Osteocyte (in vitro differentiated cells): ENCODE data around the gene SPPL2A. TPM values are rescaled to one million over a fixed set of nuclear protein-coding genes. Genes with fewer than 3 reads are reported as not detected.

Experiments
- DNase-seq: peaks from one replicate; pipeline ENCODE4 v3.0.0; 2021; ENCODE audit warnings: mixed read lengths; ENCODE audit not compliant: unreplicated experiment; ENCODE audit errors: extremely low spot score
- H3K27ac Mint-ChIP-seq: one replicate; pipeline ENCODE4 v1.8.0; 2021; ENCODE audit warnings: mild to moderate bottlenecking, mixed read lengths; ENCODE audit not compliant: unreplicated experiment
- H3K27me3 Mint-ChIP-seq: one replicate; pipeline ENCODE4 v1.8.0; 2021; ENCODE audit warnings: mixed read lengths; ENCODE audit not compliant: unreplicated experiment
- H3K36me3 Mint-ChIP-seq: one replicate; pipeline ENCODE4 v1.8.0; 2021; ENCODE audit warnings: mixed read lengths; ENCODE audit not compliant: unreplicated experiment
- H3K4me1 Mint-ChIP-seq: one replicate; pipeline ENCODE4 v1.8.0; 2021; ENCODE audit warnings: mixed read lengths; ENCODE audit not compliant: unreplicated experiment
- H3K4me3 Mint-ChIP-seq: one replicate; pipeline ENCODE4 v1.8.0; 2021; ENCODE audit warnings: mild to moderate bottlenecking, moderate library complexity, mixed read lengths; ENCODE audit not compliant: unreplicated experiment
- H3K9me3 Mint-ChIP-seq: one replicate; pipeline ENCODE4 v1.8.0; 2021; ENCODE audit warnings: mixed read lengths; ENCODE audit not compliant: unreplicated experiment
- CTCF ChIP-seq: fragments of 200-600 bp; sonication (generic); IDR thresholded peaks from 2 replicates; pipeline ENCODE4 v1.5.0; 2021; ENCODE audit warnings: antibody characterized with exemption, mild to moderate bottlenecking, moderate library complexity
- total RNA-seq: library from RNA; stranded (reverse); gene quantifications from 2 replicates; pipeline ENCODE4 v1.2.1, GENCODE V29; 2021

SPPL2A gene
- total RNA-seq, 1 donor from 2014 or later, result 118 TPM

GRCh38 chr15:50797926-50798325, 32.4 kb upstream of the SPPL2A start:
- no peak for TF ChIP-seq CTCF
- no peaks in the 10 kb centered on the region for H3K4me1 Mint-ChIP-seq
- no peaks in the 10 kb centered on the region for H3K27me3 Mint-ChIP-seq
- no peaks in the 10 kb centered on the region for H3K36me3 Mint-ChIP-seq
- H3K4me3 Mint-ChIP-seq, result no peak overlapping the region
- DNase-seq, result no peak
- H3K27ac Mint-ChIP-seq, result no peak overlapping the region
- no peaks in the 10 kb centered on the region for H3K9me3 Mint-ChIP-seq

- Mint-ChIP-seq H3K4me3 (no peak overlapping the region), H3K4me1 (no peaks in the 10 kb centered on the region), H3K27ac (no peak overlapping the region), H3K36me3 (no peaks in the 10 kb centered on the region), H3K9me3 (no peaks in the 10 kb centered on the region), H3K27me3 (peaks cover under 1% of the 10 kb centered on the region)
- DNase-seq, result no peak
- no peak for TF ChIP-seq CTCF
These were observed 26.0 kb upstream of the SPPL2A start for GRCh38 chr15:50791486-50791885.

GRCh38 chr15:50790778-50791453, 25.4 kb upstream of the SPPL2A start:
- Mint-ChIP-seq H3K4me1 (no peaks in the 10 kb centered on the region), H3K27me3 (peaks cover 5% of the 10 kb centered on the region), H3K36me3 (no peaks in the 10 kb centered on the region), H3K4me3 (no peak overlapping the region), H3K27ac (no peak overlapping the region), H3K9me3 (no peaks in the 10 kb centered on the region)
- DNase-seq, result no peak
- no peak for TF ChIP-seq CTCF

- Mint-ChIP-seq H3K36me3 (no peaks in the 10 kb centered on the region), H3K27ac (no peak overlapping the region), H3K4me3 (no peak overlapping the region), H3K27me3 (peaks cover 11% of the 10 kb centered on the region), H3K9me3 (no peaks in the 10 kb centered on the region), H3K4me1 (peaks cover 3% of the 10 kb centered on the region)
- DNase-seq, result no peak
- TF ChIP-seq CTCF, result no peak
These were observed 21.4 kb upstream of the SPPL2A start for GRCh38 chr15:50786871-50787270.

GRCh38 chr15:50786438-50786837, 20.9 kb upstream of the SPPL2A start:
- DNase-seq, result no peak
- no peak for TF ChIP-seq CTCF
- no peak overlapping the region for H3K4me3 Mint-ChIP-seq
- H3K4me1 Mint-ChIP-seq, result peaks cover 3% of the 10 kb centered on the region
- no peaks in the 10 kb centered on the region for H3K36me3 Mint-ChIP-seq
- H3K27me3 Mint-ChIP-seq, result peaks cover 11% of the 10 kb centered on the region
- H3K9me3 Mint-ChIP-seq, result no peaks in the 10 kb centered on the region
- H3K27ac Mint-ChIP-seq, result no peak overlapping the region
